Astrocyte of the spinal cord (primary cell): ENCODE measurements around the gene RTN4.
"Not testable (repeated sequence)": the region's sequence is repeated elsewhere in the genome, so short reads cannot be mapped to it uniquely, and the experiment has no call there.

ENCODE experiments used
- DNase-seq: peaks from one replicate; pipeline ENCODE4 v3.0.0; 2011; ENCODE audit warnings: low read depth, low spot score
- H3K4me3 ChIP-seq: 2 replicates; pipeline ENCODE4 v1.5.1; 2011; ENCODE audit warnings: low read depth, mild to moderate bottlenecking, low read length, moderate library complexity
- CTCF ChIP-seq: IDR thresholded peaks from 2 replicates; pipeline ENCODE4 v1.5.1; 2012; ENCODE audit warnings: low read depth, mild to moderate bottlenecking, low read length, inconsistent platforms
- in situ Hi-C: cut with HindIII; loops from 2 replicates; pipeline ENCODE4 v1.10.0; 2017; ENCODE audit warnings: low sequenced_read_pairs

The RTN4 gene

GRCh38 chr2:55093381-55093780, 43.1 kb upstream of the RTN4 start:
- no peak for TF ChIP-seq CTCF
- H3K4me3 ChIP-seq: no peak overlapping the region
- in situ Hi-C loops: no loop called here
- DNase-seq: peak; percentile 70

- H3K4me3 ChIP-seq: no peak overlapping the region
- DNase-seq: no peak
- in situ Hi-C loops: no loop called here
- no peak for TF ChIP-seq CTCF
Observed at GRCh38 chr2:55092439-55092838, 42.2 kb upstream of the RTN4 start.

- H3K4me3 ChIP-seq, in situ Hi-C loops: not testable (repeated sequence)
Observed at GRCh38 chr2:55091681-55092080, 41.4 kb upstream of the RTN4 start.

GRCh38 chr2:55090702-55091101, 40.5 kb upstream of the RTN4 start:
- DNase-seq: no peak
- in situ Hi-C loops: no loop called here
- no peak overlapping the region for H3K4me3 ChIP-seq
- no peak for TF ChIP-seq CTCF

More at GRCh38 chr2:55091681-55092080, 41.4 kb upstream of the RTN4 start:
- not testable (repeated sequence) for DNase-seq

GRCh38 chr2:55089726-55090125, 39.5 kb upstream of the RTN4 start:
- no peak for DNase-seq
- no peak overlapping the region for H3K4me3 ChIP-seq
- in situ Hi-C loops: no loop called here
- TF ChIP-seq CTCF: no peak

GRCh38 chr2:55088400-55088799, 38.1 kb upstream of the RTN4 start:
- no peak for TF ChIP-seq CTCF
- in situ Hi-C loops: no loop called here
- H3K4me3 ChIP-seq: no peak overlapping the region
- DNase-seq: no peak

- no peak for TF ChIP-seq CTCF
- in situ Hi-C loops: no loop called here
Observed at GRCh38 chr2:55087936-55088335, 37.7 kb upstream of the RTN4 start.

More at GRCh38 chr2:55087936-55088335, 37.7 kb upstream of the RTN4 start:
- no peak for DNase-seq
- H3K4me3 ChIP-seq: no peak overlapping the region
